Heart right ventricle (tissue), 16 donors: ENCODE data around the gene CHST14. TPM values are rescaled to one million over a fixed set of nuclear protein-coding genes. Genes with fewer than 3 reads are reported as not detected.
A peak's percentile ranks its signal among the peaks of the same experiment; 100 is the strongest.

Experiments
- ATAC-seq, 8 donors: fragments of 200-7000 bp; cut with Tn5 transposase; one replicate each; pipeline ENCODE4 v1.9.1; 2020; ENCODE audit warnings: mild to moderate bottlenecking in 8 of 8, moderate library complexity in 8 of 8, moderate number of reproducible peaks in 1 of 8
- DNase-seq, 2 donors: peaks; one replicate each; pipeline ENCODE4 v3.0.0-alpha.2; 2020
- H3K27ac ChIP-seq, 10 donors: fragments of 200-600 bp; sonication (generic) in 2 of 10; one replicate each; pipeline versions ENCODE4 v1.5.0 to v1.8.0; 2020 to 2022; ENCODE audit warnings: mild to moderate bottlenecking in 3 of 10
- H3K27me3 ChIP-seq, 7 donors: fragments of 200-600 bp; one replicate each; pipeline ENCODE4 v1.8.0; 2021 to 2022; ENCODE audit warnings: mild to moderate bottlenecking in 2 of 7
- H3K36me3 ChIP-seq, 9 donors: fragments of 200-600 bp; sonication (generic) in 1 of 9; one replicate each; pipeline versions ENCODE4 v1.5.0 to v1.8.0; 2020 to 2022; ENCODE audit warnings: mild to moderate bottlenecking in 2 of 9
- H3K4me1 ChIP-seq, 9 donors: fragments of 200-600 bp; sonication (generic) in 1 of 9; one replicate each; pipeline versions ENCODE4 v1.5.0 to v1.8.0; 2020 to 2022; ENCODE audit warnings: mild to moderate bottlenecking in 4 of 9
- H3K4me3 ChIP-seq, 10 donors: fragments of 200-600 bp; sonication (generic) in 2 of 10; one replicate each; pipeline versions ENCODE4 v1.5.0 to v1.8.0; 2020 to 2022; ENCODE audit warnings: mild to moderate bottlenecking in 7 of 10, moderate library complexity in 2 of 10
- H3K9me3 ChIP-seq, 11 donors: fragments of 200-600 bp in 10 of 11; sonication (generic) in 2 of 11; one replicate each; pipeline versions ENCODE4 v1.5.0 to v1.8.0; 2013 to 2022; ENCODE audit warnings: mild to moderate bottlenecking in 2 of 11, control low read depth in 1 of 11, moderate library complexity in 1 of 11
- WGBS, 2 donors: extraction: QIAGEN DNeasy Blood & Tissue Kit; methylation state at CpG; one replicate each; pipeline ENCODE4 v1.1.7; 2013; ENCODE audit warnings: inconsistent platforms in 1 of 2; 5-methylcytosine and 5-hydroxymethylcytosine counted together
- intact Hi-C, 10 donors: fragments of 100-400 bp; cut with DNase I; formaldehyde crosslinking; loops; one replicate each; pipeline versions ENCODE4 v1.11.1 to v1.14.2; 2022
- polyA plus RNA-seq, 2 donors: library from polyadenylated mRNA; stranded (reverse); fragments of 200-250 nt; gene quantifications; one replicate each; pipeline ENCODE4 v1.2.3, GENCODE V29; 2013
- total RNA-seq, 10 donors: library from RNA; stranded (reverse); fragmentation: NEBNext Ultra II Directional in 3 of 10; extraction: Animal tissue kit (Norgen Biotek cat#: 25700) in 3 of 10; gene quantifications; one replicate each; pipeline versions ENCODE4 v1.2.1 to v1.2.4, GENCODE V29; 2021 to 2023
- TF ChIP-seq, protein P1 (sequence below), 9 donors: fragments of 200-600 bp; sonication (generic) in 2 of 9; IDR thresholded peaks; one replicate each; pipeline versions ENCODE4 v1.5.0 to v1.8.0; 2021 to 2022; ENCODE audit warnings: antibody characterized with exemption in 9 of 9, mild to moderate bottlenecking in 5 of 9, moderate library complexity in 1 of 9
- donor health status: Arrhythmogenic right ventricular cardiomyopathy.
- donor health status: ischemic (EF 13 %, LVEDD 7.1; RV severe dilation, severe dysfunction).
- donor health status: healthy with polysubstance abuse.
- donor health status: DM: no; HTN: yes; CAD: no.
- donor health status: DM: no; HTN: no; CAD: no.
- donor health status: ischemic (EF 25% LVEDD 6.9; RV normal size, moderate dysfunction).
- donor health status: ischemic (EF 25% LVEDD 5.7; RV mildly dilated, moderate dysfunction).
- donor health status: healthy.
- donor health status: DM: yes; HTN: yes; CAD: no.
- donor health status: Ischemic cardiomyopathy.
- donor health status: ischemic (EF 35%, LVEDD 5.7; RV mildly dilated, moderate dysfunction).
- donor health status: nonischemic (EF 11% LVEDD 7.7; RV severe dilation, severe dysfunction).
- donor health status: DM: yes; HTN: yes; CAD: no.
- donor health status: PGD.
- donor health status: ischemic (EF 29% LVEDD 5.4; RV normal size, mild dysfunction).
- donor health status: nonischemic (EF 23%, LVEDD 6.1; RV moderate dilation, normal function).

Gene CHST14
- total and polyA plus RNA-seq, 12 donors: 5.3 to 11.5 (median 8.9) TPM

DNA sequence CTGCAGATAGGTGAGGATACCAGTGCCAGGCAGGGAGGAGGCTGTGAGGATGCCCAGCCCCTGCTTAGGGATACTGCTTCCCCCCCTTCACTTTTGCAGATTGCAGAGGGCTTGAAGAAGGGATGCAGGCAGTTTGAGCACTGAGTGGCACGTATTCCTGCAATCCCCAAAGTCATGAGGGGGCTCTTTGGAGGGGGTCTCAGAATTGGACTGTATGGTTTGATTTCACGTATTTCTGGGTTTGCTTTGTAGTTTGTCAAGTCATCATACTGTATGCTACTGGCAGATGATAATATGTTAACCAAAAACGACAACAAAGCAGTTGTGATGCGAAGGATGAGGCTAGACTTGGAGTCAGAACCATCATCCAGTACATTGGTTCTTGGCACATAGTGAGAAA, 28.1 kb downstream of the CHST14 start:
- ATAC-seq: peak in 1 of 8 donors; percentile 12
- Histone ChIP-seq H3K9me3 (no peaks in the 10 kb centered on the region), H3K4me1 (no peaks in the 10 kb centered on the region), H3K27ac (no peak overlapping the region), H3K4me3 (no peak overlapping the region), H3K27me3 (peaks cover 0 to 8% (median 0%) of the 10 kb centered on the region in 7 donors), H3K36me3 (no peaks in the 10 kb centered on the region)
- TF ChIP-seq, protein P1, sequence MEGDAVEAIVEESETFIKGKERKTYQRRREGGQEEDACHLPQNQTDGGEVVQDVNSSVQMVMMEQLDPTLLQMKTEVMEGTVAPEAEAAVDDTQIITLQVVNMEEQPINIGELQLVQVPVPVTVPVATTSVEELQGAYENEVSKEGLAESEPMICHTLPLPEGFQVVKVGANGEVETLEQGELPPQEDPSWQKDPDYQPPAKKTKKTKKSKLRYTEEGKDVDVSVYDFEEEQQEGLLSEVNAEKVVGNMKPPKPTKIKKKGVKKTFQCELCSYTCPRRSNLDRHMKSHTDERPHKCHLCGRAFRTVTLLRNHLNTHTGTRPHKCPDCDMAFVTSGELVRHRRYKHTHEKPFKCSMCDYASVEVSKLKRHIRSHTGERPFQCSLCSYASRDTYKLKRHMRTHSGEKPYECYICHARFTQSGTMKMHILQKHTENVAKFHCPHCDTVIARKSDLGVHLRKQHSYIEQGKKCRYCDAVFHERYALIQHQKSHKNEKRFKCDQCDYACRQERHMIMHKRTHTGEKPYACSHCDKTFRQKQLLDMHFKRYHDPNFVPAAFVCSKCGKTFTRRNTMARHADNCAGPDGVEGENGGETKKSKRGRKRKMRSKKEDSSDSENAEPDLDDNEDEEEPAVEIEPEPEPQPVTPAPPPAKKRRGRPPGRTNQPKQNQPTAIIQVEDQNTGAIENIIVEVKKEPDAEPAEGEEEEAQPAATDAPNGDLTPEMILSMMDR (IDR thresholded peaks at IDR 0.05): no peak
- intact Hi-C loops: no loop called here
- DNase-seq: no peak
- WGBS, 2 donors: 73% methylated on average over 4 of the region's 4 CpGs

DNA sequence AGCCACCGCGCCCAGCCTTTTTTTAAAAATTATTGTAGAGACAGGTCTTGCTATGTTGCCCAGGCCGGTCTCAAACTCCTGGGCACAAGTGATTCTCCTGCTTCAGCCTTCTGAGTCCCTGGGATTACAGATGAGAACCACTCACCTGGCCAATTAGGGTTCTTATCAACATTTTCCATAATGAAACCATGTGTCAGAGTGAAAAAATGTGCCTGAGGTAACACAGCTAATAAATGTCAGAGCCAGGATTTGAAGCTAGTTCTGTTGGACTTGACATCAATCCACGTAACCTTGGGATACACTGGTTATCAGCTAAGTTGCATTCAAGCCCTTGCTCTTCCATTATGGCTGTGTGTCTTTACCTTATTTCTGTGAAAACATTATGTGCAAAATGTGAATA, 29.1 kb downstream of the CHST14 start:
- H3K36me3 ChIP-seq: no peaks in the 10 kb centered on the region
- H3K27ac ChIP-seq: no peak overlapping the region
- DNase-seq (no peak), ATAC-seq (no peak)
- peaks cover 0 to 8% (median 0%) of the 10 kb centered on the region in 7 donors for H3K27me3 ChIP-seq
- no peak overlapping the region for H3K4me3 ChIP-seq
- WGBS, 2 donors: 81 to 94% methylated on average over 4 of the region's 4 CpGs
- H3K9me3 ChIP-seq: no peaks in the 10 kb centered on the region
- no peaks in the 10 kb centered on the region for H3K4me1 ChIP-seq
- TF ChIP-seq, protein P1 (IDR thresholded peaks at IDR 0.05): no peak
- intact Hi-C loops: loop anchor here in 3 of 10 donors (10.0 kb wide), 2 partner anchors 45 to 55 kb away; partner anchors contain the start of gene BAHD1 (in 1 of the 3)

DNA sequence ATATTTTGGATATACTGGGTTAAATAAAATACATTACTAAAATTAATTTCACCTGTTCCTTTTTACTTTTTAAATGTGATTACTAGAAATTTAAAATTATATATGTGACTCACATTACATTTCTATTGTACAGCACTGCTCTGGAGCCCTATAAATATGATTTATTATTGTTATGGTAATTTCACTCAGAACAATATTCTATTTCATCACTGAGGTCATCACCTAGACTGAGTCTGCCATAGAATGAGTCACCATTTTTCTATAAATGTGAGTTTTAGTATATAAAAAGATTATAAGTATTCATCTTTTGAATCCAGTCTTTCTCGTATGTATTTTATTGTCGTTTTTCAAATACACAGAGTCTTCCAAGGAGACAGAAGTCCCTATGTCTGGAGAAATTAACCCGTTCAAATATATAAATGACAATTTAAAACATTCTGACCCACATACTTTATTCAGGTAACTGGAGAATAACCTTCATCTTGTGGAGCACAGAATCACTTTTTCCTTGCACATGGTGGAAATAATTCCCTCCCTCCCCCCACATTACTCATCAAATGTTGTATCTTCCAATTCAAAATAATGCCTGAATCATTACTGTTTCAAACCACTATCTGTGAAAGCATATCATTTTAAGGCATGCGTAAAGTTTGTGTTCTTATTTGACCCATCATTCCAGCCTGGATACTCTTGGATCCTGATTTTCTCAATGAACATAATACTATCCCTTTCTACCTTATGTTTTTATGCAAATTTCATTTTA, 30.0 kb downstream of the CHST14 start:
- Histone ChIP-seq H3K36me3 (no peaks in the 10 kb centered on the region), H3K9me3 (no peaks in the 10 kb centered on the region), H3K4me1 (no peaks in the 10 kb centered on the region), H3K27ac (no peak overlapping the region), H3K4me3 (no peak overlapping the region), H3K27me3 (peaks cover 0 to 8% (median 0%) of the 10 kb centered on the region in 7 donors)
- DNase-seq (no peak), ATAC-seq (no peak)
- intact Hi-C loops: loop anchor here in 3 of 10 donors (10.0 kb wide), 2 partner anchors 46 to 56 kb away; partner anchors contain the start of gene BAHD1 (in 1 of the 3)
- WGBS, 2 donors: 83 to 84% methylated on average over 4 of the region's 4 CpGs
- TF ChIP-seq, protein P1 (IDR thresholded peaks at IDR 0.05): no peak

DNA sequence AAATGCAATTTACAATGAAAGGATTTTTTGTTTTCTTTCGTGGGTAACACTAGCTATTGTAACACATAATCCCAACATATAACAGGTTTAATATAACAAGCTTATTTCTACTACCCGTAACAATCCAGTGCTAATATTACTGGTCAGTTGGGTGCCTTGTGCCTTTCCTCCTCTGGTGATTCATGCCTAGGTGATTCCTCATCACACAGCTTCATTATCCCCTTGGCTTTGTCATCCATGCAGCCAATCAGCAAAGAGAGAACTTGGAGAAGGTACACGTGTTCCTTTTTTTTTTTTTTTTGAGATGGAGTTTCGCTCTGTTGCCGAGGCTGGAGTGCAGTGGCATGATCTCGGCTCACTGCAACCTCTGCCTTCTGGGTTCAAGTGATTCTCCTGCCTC, 30.7 kb downstream of the CHST14 start:
- WGBS, 2 donors: 78 to 84% methylated on average over 6 of the region's 6 CpGs
- Histone ChIP-seq H3K4me1 (peaks cover 0 to 1% (median 0%) of the 10 kb centered on the region in 9 donors), H3K27ac (no peak overlapping the region), H3K9me3 (no peaks in the 10 kb centered on the region), H3K4me3 (no peak overlapping the region), H3K27me3 (peaks cover 0 to 8% (median 0%) of the 10 kb centered on the region in 7 donors), H3K36me3 (no peaks in the 10 kb centered on the region)
- DNase-seq (no peak), ATAC-seq (no peak)
- TF ChIP-seq, protein P1 (IDR thresholded peaks at IDR 0.05): no peak
- intact Hi-C loops: loop anchor here in 3 of 10 donors (10.0 kb wide), 2 partner anchors 47 to 57 kb away; partner anchors contain the start of gene BAHD1 (in 1 of the 3)
